BLaER1 (cell line): ENCODE data around the gene KCNJ5.
"Not testable (repeated sequence)": the region's sequence is repeated elsewhere in the genome, so short reads cannot be mapped to it uniquely, and the experiment has no call there.

Experiments
- H3K27ac ChIP-seq: shearing (Covaris generic); formaldehyde crosslinking; 2 replicates; pipeline ENCODE4 v1.8.1; 2022
- H3K27me3 ChIP-seq: shearing (Covaris generic); formaldehyde crosslinking; 2 replicates; pipeline ENCODE4 v1.8.1; 2022
- H3K36me3 ChIP-seq: shearing (Covaris generic); formaldehyde crosslinking; 2 replicates; pipeline ENCODE4 v1.8.1; 2022
- H3K4me1 ChIP-seq: shearing (Covaris generic); formaldehyde crosslinking; 2 replicates; pipeline ENCODE4 v1.8.1; 2022
- H3K4me2 ChIP-seq: shearing (Covaris generic); formaldehyde crosslinking; 2 replicates; pipeline ENCODE4 v1.8.1; 2022
- H3K4me3 ChIP-seq: shearing (Covaris generic); formaldehyde crosslinking; 2 replicates; pipeline ENCODE4 v1.8.1; 2022
- H3K9ac ChIP-seq: shearing (Covaris generic); formaldehyde crosslinking; 2 replicates; pipeline ENCODE4 v1.8.1; 2022
- H3K9me3 ChIP-seq: shearing (Covaris generic); formaldehyde crosslinking; 2 replicates; pipeline ENCODE4 v1.8.1; 2022
- H4K20me1 ChIP-seq: shearing (Covaris generic); formaldehyde crosslinking; 2 replicates; pipeline ENCODE4 v1.8.1; 2022
- Cebpa-rat ChIP-seq: shearing (Covaris generic); IDR thresholded peaks from 2 replicates; pipeline ENCODE4 v1.8.1; 2022

The KCNJ5 gene

DNA sequence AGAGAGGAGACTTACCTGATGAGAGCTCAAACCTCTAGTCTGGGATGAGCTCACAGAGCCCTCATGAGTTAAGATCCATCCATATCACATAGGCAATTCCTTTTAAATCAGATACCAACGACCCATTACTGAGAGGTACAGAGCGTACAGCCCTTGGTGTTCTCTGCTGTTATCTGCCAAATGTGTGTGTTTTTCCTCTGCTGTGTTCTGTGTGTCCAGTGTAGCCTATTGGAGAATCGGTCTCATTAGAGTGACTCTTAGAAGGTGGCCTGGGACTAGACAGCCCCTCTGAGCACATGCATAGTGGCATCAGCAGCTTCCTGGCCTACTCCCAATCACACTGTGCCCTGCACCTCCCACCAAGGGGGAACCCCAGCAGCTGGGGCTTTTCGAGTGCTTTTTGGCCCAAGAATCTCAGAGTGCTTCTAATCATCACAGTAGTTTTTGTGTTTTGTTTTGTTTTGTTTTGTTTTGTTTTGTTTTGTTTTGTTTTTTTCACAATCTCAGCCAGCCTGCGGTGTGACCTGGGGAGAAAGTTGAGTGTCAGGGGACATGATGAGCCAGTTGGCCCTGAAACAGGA is 26.1 kb downstream of the KCNJ5 start:
- no peak overlapping the region for H3K4me2 ChIP-seq

DNA sequence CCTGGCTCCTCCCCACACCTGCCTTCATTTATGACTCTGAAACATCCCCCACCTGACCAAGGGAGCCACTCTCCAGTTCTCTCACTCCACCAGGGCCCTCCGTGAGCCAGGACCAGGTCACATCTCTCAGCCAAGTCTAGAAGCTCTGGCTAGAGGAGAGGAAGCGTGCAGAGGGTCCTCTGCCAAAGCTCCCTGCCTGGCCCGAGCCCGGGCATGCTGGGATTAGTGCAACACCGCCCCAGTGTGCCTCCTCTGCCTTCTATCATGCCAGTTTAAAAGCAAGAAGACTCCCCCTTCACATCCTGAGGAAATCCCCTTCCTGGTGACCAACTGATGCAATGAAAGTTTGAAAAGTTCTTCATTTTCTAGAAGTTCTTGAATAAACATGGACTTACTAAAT is 28.1 kb downstream of the KCNJ5 start:
- TF ChIP-seq Cebpa-rat = no peak
- no peak overlapping the region for H3K9ac ChIP-seq
- H3K9me3 ChIP-seq = no peaks in the 10 kb centered on the region
- H3K4me2 ChIP-seq = peak overlapping the region; percentile 63
- H4K20me1 ChIP-seq = no peaks in the 10 kb centered on the region
- H3K27ac ChIP-seq = no peak overlapping the region
- H3K4me3 ChIP-seq = no peak overlapping the region; the same call in 1 of the 2 replicates
- H3K4me1 ChIP-seq = peaks cover 33% of the 10 kb centered on the region
- H3K36me3 ChIP-seq = no peaks in the 10 kb centered on the region
- H3K27me3 ChIP-seq = no peaks in the 10 kb centered on the region

More for the DNA sequence above, 26.1 kb downstream of the KCNJ5 start:
- Histone ChIP-seq H3K27ac (no peak overlapping the region), H3K9me3 (no peaks in the 10 kb centered on the region), H3K9ac (no peak overlapping the region), H3K27me3 (no peaks in the 10 kb centered on the region), H3K4me3 (no peak overlapping the region), H4K20me1 (no peaks in the 10 kb centered on the region), H3K36me3 (no peaks in the 10 kb centered on the region), H3K4me1 (peaks cover 33% of the 10 kb centered on the region)
- no peak for TF ChIP-seq Cebpa-rat

DNA sequence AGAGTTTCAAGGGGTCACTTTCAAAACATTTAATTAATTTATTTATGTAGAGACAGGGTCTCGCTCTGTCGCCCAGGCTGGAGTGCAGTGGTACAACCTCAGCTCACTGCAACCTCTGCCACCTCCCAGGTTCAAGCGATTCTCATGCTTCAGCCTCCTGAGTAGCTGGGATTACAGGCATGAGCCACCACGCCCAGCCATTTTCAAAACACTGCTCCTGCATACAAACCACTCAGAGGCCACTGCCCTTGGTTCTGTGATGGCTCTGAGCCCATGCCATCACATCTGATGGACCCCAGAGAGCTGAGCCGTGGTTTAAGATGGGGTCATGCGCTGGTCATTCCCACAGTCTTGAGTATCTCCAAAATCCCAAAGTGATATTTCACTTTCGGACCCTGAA is 28.5 kb downstream of the KCNJ5 start:
- not testable (repeated sequence) for H3K4me3 ChIP-seq, H3K27me3 ChIP-seq, H3K9me3 ChIP-seq, H4K20me1 ChIP-seq, H3K27ac ChIP-seq, H3K9ac ChIP-seq, H3K36me3 ChIP-seq
- peak overlapping the region; percentile 63 for H3K4me2 ChIP-seq
- peaks cover 33% of the 10 kb centered on the region for H3K4me1 ChIP-seq

DNA sequence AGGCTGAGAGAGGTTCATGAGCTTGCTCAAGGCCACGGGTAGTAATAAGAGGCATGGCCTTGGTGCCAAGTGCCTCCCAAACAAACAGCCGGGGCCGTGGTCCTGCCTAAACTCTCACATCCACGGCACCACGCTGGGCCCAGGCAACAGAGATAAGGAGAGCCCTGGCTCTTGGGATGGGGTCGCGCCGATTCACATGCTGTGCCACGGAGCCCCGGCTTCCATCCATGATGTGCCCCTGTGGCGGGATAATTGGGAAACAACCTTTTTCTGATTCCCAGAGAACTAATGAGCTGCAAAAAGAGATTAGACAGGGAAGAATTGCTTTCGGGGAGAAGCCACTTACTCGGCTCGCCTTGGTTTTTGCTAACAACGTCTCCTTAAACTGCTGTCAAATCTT is 29.5 kb downstream of the KCNJ5 start:
- Histone ChIP-seq H3K27ac (no peak overlapping the region), H3K4me3 (no peak overlapping the region), H3K4me1 (peaks cover 33% of the 10 kb centered on the region), H4K20me1 (no peaks in the 10 kb centered on the region), H3K36me3 (no peaks in the 10 kb centered on the region), H3K27me3 (no peaks in the 10 kb centered on the region), H3K4me2 (no peak overlapping the region), H3K9me3 (no peaks in the 10 kb centered on the region), H3K9ac (no peak overlapping the region)
- no peak for TF ChIP-seq Cebpa-rat

DNA sequence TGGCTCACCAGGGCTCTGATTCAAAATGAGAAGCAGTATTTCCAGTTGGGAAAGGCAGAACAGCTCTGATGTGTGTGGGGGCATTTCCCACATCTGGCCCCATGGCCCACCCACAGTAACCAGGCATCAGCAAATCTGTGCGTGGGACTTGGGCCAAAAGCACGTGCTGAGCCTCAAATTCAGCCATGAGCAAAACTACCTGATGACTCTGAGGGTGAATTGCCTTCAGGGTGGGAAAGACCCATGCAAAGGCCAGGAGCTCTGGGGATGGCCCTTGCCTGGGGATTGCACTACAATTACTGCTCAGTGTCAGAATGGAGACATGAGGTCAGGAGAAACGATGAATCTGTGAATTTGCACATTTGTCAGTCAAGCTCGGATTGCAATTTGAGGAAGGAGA is 30.6 kb downstream of the KCNJ5 start:
- no peak overlapping the region for H3K9ac ChIP-seq
- no peaks in the 10 kb centered on the region for H3K36me3 ChIP-seq
- peaks cover 29% of the 10 kb centered on the region for H3K4me1 ChIP-seq
- no peak overlapping the region for H3K4me2 ChIP-seq
- H3K9me3 ChIP-seq = no peaks in the 10 kb centered on the region
- H3K4me3 ChIP-seq = no peak overlapping the region
- TF ChIP-seq Cebpa-rat = no peak
- H3K27me3 ChIP-seq = no peaks in the 10 kb centered on the region
- no peaks in the 10 kb centered on the region for H4K20me1 ChIP-seq
- H3K27ac ChIP-seq = no peak overlapping the region

DNA sequence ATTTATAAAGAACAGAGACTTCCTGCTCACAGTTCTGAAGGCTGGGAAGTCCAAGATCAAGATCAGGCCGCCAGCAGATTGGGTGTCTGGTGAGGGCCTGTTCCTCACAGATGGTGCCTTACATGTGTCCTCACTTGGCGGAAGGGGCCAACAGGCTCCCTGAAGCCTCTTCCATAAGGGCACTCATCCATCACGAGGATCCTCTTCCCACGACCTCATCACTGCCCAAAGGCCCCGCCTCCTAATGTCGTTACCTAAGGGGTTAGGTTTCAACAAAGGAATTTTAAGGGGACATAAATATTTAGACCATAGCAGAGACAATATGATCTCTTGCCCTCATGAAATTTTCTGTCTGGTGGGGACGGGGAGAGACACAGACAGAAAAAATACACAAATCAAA is 32.9 kb downstream of the KCNJ5 start:
- no peak overlapping the region for H3K9ac ChIP-seq
- no peak for TF ChIP-seq Cebpa-rat
- no peaks in the 10 kb centered on the region for H4K20me1 ChIP-seq
- H3K27ac ChIP-seq = no peak overlapping the region
- H3K27me3 ChIP-seq = no peaks in the 10 kb centered on the region
- peaks cover 29% of the 10 kb centered on the region for H3K4me1 ChIP-seq
- no peak overlapping the region for H3K4me3 ChIP-seq
- H3K9me3 ChIP-seq = no peaks in the 10 kb centered on the region
- H3K4me2 ChIP-seq = no peak overlapping the region
- H3K36me3 ChIP-seq = no peaks in the 10 kb centered on the region

DNA sequence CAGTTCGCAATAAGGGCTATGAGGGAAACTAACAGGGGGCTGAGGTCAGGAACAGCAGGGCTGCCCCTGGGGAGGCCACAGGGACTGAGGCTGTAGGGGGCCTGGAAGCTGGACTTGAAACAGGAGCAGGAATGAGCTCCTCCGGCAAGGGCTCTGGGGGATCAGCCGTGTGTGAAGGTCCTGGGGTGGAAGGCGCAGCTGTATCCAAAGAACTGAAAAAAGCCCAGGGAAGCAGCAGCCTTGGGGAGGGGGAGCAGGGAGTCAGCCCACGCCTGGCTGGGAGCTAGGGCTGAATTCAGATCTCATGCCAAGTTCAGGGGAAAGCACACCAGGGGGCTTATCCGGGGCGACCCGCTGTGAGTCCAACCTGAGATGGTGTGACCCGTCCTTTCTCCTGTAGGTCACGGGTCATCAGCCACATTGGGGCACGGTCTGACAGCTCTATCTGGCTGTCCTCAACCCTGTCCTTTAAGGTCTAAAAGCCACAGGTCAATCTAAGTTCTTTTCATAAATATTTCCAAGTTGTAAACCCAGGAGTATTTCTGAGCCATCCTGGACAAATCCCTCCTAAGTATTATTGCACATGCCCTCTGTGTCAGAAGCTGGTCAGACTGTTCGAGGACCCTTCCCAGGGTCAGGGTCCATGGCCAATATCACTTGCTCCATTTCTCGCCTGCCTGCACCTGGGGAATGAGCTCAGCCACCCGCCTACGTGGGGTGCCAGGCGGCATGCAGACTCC is 33.5 kb downstream of the KCNJ5 start:
- Histone ChIP-seq H3K4me3 (no peak overlapping the region), H3K27me3 (no peaks in the 10 kb centered on the region), H3K9me3 (no peaks in the 10 kb centered on the region), H3K9ac (no peak overlapping the region), H3K27ac (no peak overlapping the region), H3K36me3 (no peaks in the 10 kb centered on the region), H3K4me2 (no peak overlapping the region), H4K20me1 (no peaks in the 10 kb centered on the region), H3K4me1 (peaks cover 29% of the 10 kb centered on the region)
- no peak for TF ChIP-seq Cebpa-rat

DNA sequence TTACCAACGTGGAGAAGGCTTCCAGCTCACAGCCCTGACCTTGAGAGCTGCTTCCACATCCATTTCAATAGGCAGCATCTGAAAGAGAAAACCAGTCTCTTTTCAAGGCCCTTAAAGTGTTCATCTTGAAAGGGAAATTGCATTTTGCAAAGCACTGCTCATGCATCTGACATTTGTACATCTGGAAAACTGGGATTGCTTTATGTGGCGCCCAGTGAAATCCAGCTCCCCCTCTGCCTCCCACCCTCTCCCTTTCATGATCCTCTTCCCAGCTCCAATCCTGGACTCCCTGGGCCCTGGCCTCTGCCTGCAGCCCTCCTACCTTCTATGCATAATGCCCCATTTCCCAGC is 34.1 kb downstream of the KCNJ5 start:
- TF ChIP-seq Cebpa-rat = no peak
- H3K27me3 ChIP-seq = no peaks in the 10 kb centered on the region
- no peak overlapping the region for H3K4me3 ChIP-seq
- H3K9me3 ChIP-seq = no peaks in the 10 kb centered on the region
- H3K4me1 ChIP-seq = peaks cover 29% of the 10 kb centered on the region
- H3K36me3 ChIP-seq = no peaks in the 10 kb centered on the region
- no peak overlapping the region for H3K27ac ChIP-seq
- H3K4me2 ChIP-seq = no peak overlapping the region
- H4K20me1 ChIP-seq = no peaks in the 10 kb centered on the region
- no peak overlapping the region for H3K9ac ChIP-seq

DNA sequence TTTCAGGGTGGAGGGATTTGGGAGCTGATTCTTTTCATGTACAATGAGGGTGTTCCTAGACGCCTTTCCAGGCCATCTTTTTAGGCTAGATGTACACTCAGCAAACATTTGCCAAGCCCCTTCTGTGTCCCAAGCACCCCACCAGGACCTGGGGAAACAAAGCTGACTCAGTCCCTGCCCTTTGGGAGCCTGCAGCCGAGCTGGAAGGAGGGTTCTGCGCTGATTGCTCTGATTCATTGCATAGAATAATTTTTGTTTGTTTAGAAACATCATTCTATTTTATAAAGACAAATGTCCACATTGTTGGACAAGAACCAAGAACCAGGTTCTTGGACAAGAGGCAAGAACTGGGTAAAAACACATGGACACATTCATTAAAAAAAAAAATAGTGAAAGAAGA is 34.8 kb downstream of the KCNJ5 start:
- no peak overlapping the region for H3K27ac ChIP-seq
- H3K4me3 ChIP-seq = no peak overlapping the region
- H3K27me3 ChIP-seq = no peaks in the 10 kb centered on the region
- no peaks in the 10 kb centered on the region for H4K20me1 ChIP-seq
- no peak overlapping the region for H3K4me2 ChIP-seq
- H3K9me3 ChIP-seq = no peaks in the 10 kb centered on the region
- no peaks in the 10 kb centered on the region for H3K36me3 ChIP-seq
- H3K4me1 ChIP-seq = peaks cover 30% of the 10 kb centered on the region
- H3K9ac ChIP-seq = no peak overlapping the region
- no peak for TF ChIP-seq Cebpa-rat

DNA sequence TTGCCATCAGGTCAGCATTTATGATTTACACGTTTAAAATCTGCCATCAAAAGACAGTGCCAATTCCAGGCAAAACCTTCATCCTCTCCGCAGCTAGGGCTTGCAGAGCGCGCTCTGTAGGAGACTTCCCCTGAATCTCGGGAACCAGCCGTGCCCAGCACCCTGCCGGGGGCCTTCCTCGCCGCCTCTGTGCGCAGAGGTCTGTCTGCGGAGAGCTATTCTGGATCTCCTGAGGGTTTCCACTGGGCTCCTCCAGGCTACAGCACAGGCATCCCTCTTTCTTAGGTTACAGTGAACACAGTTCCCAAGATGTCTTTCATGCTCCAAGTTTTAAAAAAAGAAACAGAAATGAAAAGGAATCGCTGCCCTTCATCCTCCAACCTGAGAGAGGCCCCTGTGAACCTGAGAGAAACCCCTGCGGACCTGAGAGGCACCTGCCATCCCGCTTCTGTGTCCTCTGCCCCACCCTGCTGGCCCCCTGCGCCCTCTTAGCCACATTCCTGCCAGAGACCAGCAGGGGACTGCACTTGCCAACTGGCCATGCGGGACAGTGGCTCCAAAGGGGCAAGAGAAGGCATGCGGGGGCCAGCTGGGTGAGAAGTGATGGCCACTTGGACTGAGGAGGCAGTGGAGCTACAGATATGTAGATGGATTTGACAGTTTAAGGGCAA is 35.4 kb downstream of the KCNJ5 start:
- no peak for TF ChIP-seq Cebpa-rat
- H3K4me1 ChIP-seq = peaks cover 30% of the 10 kb centered on the region
- H3K9me3 ChIP-seq = no peaks in the 10 kb centered on the region
- no peak overlapping the region for H3K9ac ChIP-seq
- no peak overlapping the region for H3K4me2 ChIP-seq
- no peaks in the 10 kb centered on the region for H3K36me3 ChIP-seq
- H3K27ac ChIP-seq = no peak overlapping the region
- H4K20me1 ChIP-seq = no peaks in the 10 kb centered on the region
- H3K4me3 ChIP-seq = no peak overlapping the region
- H3K27me3 ChIP-seq = no peaks in the 10 kb centered on the region
